DND-41 (cell line): ENCODE data around the gene GET4.

Experiments
- CTCF ChIP-seq: IDR thresholded peaks from 2 replicates; pipeline ENCODE4 v1.5.1; 2012; ENCODE audit warnings: borderline replicate concordance, low read length, moderate library complexity, mild to moderate bottlenecking; ENCODE audit not compliant: poor library complexity, severe bottlenecking; ENCODE audit errors: extremely low read depth
- EZH2 ChIP-seq: IDR thresholded peaks from 3 replicates; pipeline ENCODE4 v1.6.1; 2012; ENCODE audit warnings: borderline replicate concordance, low read depth, mild to moderate bottlenecking, moderate library complexity, low read length, inconsistent platforms; ENCODE audit not compliant: severe bottlenecking

DNA sequence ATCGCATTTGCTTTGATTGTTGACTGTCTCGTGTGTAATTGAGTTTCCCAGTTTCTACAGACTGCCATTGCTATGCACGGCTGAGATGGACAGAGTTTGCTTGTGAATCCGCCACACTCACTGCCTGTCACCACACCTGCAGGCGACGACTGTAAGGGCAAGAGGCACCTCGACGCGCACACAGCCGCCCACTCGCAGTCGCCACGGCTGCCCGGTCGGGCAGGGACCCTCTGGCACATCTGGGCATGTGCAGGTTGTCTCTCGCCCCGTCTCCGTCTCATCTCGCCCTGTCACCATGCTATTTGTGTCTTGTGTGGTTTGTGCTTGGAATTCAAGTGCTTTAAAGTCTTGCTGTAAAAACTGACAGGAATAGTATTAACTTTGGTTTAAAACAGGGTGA is 26.6 kb upstream of the GET4 start:
- TF ChIP-seq CTCF (no peak), EZH2 (no peak)
